HepG2 (cell line): Measurements from ENCODE around the gene ELMOD3. TPM values are rescaled to one million over a fixed set of nuclear protein-coding genes. Genes with fewer than 3 reads are reported as not detected.

Source experiments
- ATF1 ChIP-seq: IDR thresholded peaks from 2 replicates; pipeline ENCODE4 v1.6.1; 2016; ENCODE audit warnings: mild to moderate bottlenecking, control low read depth
- ATRX ChIP-seq: sonication (generic); formaldehyde crosslinking; IDR thresholded peaks from 2 replicates; pipeline ENCODE4 v1.4.0; 2020; ENCODE audit warnings: missing genetic modification reagents, borderline replicate concordance
- CENPX ChIP-seq: sonication (generic); formaldehyde crosslinking; IDR thresholded peaks from 2 replicates; pipeline ENCODE4 v1.9.0; 2021; ENCODE audit warnings: mild to moderate bottlenecking, missing genetic modification reagents, moderate library complexity
- HHEX ChIP-seq: IDR thresholded peaks from 2 replicates; pipeline ENCODE4 v1.6.1; 2016; ENCODE audit warnings: control low read depth
- HMGXB3 ChIP-seq: sonication (generic); formaldehyde crosslinking; IDR thresholded peaks from 2 replicates; pipeline ENCODE4 v1.4.0; 2020; ENCODE audit warnings: missing genetic modification reagents, borderline replicate concordance
- KAT7 ChIP-seq: IDR thresholded peaks from 2 replicates; pipeline ENCODE4 v1.6.1; 2018; ENCODE audit warnings: borderline replicate concordance, missing compliant biosample characterization
- MLX ChIP-seq: IDR thresholded peaks from 2 replicates; pipeline ENCODE4 v1.6.1; 2016
- MTF2 ChIP-seq: sonication (generic); formaldehyde crosslinking; IDR thresholded peaks from 2 replicates; pipeline ENCODE4 v1.5.0; 2020; ENCODE audit warnings: missing genetic modification reagents, borderline replicate concordance
- NCOA1 ChIP-seq: sonication (generic); formaldehyde crosslinking; IDR thresholded peaks from 2 replicates; pipeline ENCODE4 v1.9.0; 2021; ENCODE audit warnings: missing genetic modification reagents
- NR2F6 ChIP-seq, 2 experiments: IDR thresholded peaks; 2 replicates each; pipeline ENCODE4 v1.6.1; 2016; ENCODE audit warnings: antibody characterized with exemption in 1 of 2, mild to moderate bottlenecking in 1 of 2
- RAD51 ChIP-seq: fragments of 450-650 bp; IDR thresholded peaks from 2 replicates; pipeline ENCODE4 v1.6.1; 2016; ENCODE audit warnings: borderline replicate concordance
- REXO4 ChIP-seq: sonication (generic); formaldehyde crosslinking; IDR thresholded peaks from 2 replicates; pipeline ENCODE4 v1.8.0; 2022; ENCODE audit warnings: missing genetic modification reagents, mild to moderate bottlenecking, borderline replicate concordance
- SNAPC2 ChIP-seq: sonication (generic); formaldehyde crosslinking; IDR thresholded peaks from 2 replicates; pipeline ENCODE4 v1.8.1; 2022; ENCODE audit warnings: mild to moderate bottlenecking, missing genetic modification reagents
- SRSF1 ChIP-seq: fragments of 200-400 bp; formaldehyde crosslinking; optimal IDR thresholded peaks from 2 replicates; pipeline ENCODE3; 2017; ENCODE audit warnings: mild to moderate bottlenecking, low read depth, low read length, moderate library complexity
- SRSF4 ChIP-seq: fragments of 200-400 bp; formaldehyde crosslinking; IDR thresholded peaks from one replicate; pipeline ENCODE4 v1.6.1; 2018; ENCODE audit warnings: mild to moderate bottlenecking, low read depth, low read length, moderate library complexity; ENCODE audit not compliant: poor library complexity, severe bottlenecking
- YEATS4 ChIP-seq: sonication (generic); formaldehyde crosslinking; IDR thresholded peaks from 2 replicates; pipeline ENCODE4 v1.4.0; 2020; ENCODE audit warnings: missing genetic modification reagents, borderline replicate concordance
- ZBTB1 ChIP-seq: sonication (generic); formaldehyde crosslinking; IDR thresholded peaks from 2 replicates; pipeline ENCODE4 v1.4.0; 2020; ENCODE audit warnings: missing genetic modification reagents, borderline replicate concordance
- ZMAT3 ChIP-seq: sonication (generic); formaldehyde crosslinking; conservative IDR thresholded peaks from 2 replicates; pipeline ENCODE4 v1.7.0; 2021; ENCODE audit warnings: missing genetic modification reagents
- ZNF3 ChIP-seq: IDR thresholded peaks from 2 replicates; pipeline ENCODE4 v1.7.0; 2017; ENCODE audit warnings: inconsistent platforms
- ZNF337 ChIP-seq: sonication (generic); formaldehyde crosslinking; IDR thresholded peaks from 2 replicates; pipeline ENCODE4 v1.5.1; 2020; ENCODE audit warnings: missing genetic modification reagents, low read depth, mild to moderate bottlenecking, borderline replicate concordance
- ZNF431 ChIP-seq: sonication (generic); formaldehyde crosslinking; IDR thresholded peaks from 2 replicates; pipeline ENCODE4 v1.9.0; 2022; ENCODE audit warnings: missing genetic modification reagents, low read depth, mild to moderate bottlenecking, borderline replicate concordance
- ZNF556 ChIP-seq: sonication (generic); formaldehyde crosslinking; IDR thresholded peaks from 2 replicates; pipeline ENCODE4 v1.4.0; 2020; ENCODE audit warnings: mild to moderate bottlenecking, missing genetic modification reagents, borderline replicate concordance
- ZNF570 ChIP-seq: sonication (generic); formaldehyde crosslinking; IDR thresholded peaks from 2 replicates; pipeline ENCODE4 v1.4.0; 2020; ENCODE audit warnings: mild to moderate bottlenecking, missing genetic modification reagents, borderline replicate concordance
- polyA plus RNA-seq, 8 experiments: library from polyadenylated mRNA; depleted of rRNA in 3 of 8; stranded (reverse) in 7 of 8; unstranded in 1 of 8; fragments of >200 nt; fragmentation: Illumina TruSeq in 4 of 8; extraction: Trizol in 4 of 8; gene quantifications; 2 replicates each; pipeline versions ENCODE4 v1.2.1 to v1.2.3, GENCODE V29; 2011 to 2016; ENCODE audit warnings: low read depth in 4 of 8, missing spikeins in 1 of 8, mixed read lengths in 1 of 8; ENCODE audit not compliant: insufficient read depth in 1 of 8
- total RNA-seq, 5 experiments: library from RNA; depleted of rRNA; stranded (reverse); fragments of >200 nt; fragmentation: Illumina TruSeq; extraction: Trizol; gene quantifications; 2 replicates each; pipeline ENCODE4 v1.2.3, GENCODE V29; 2016; ENCODE audit warnings: low read depth in 1 of 5

ELMOD3 gene
- total and polyA plus RNA-seq, 2 of the 13 experiments (the other 11 are each of a cell fraction or from before 2014, with no cell fraction given) = 13.3 to 19.5 TPM

GRCh38 chr2:85354286-85355072 is at the start of gene ELMOD3, which contains the start of gene RETSAT (continued):
- TF ChIP-seq NCOA1 (CRISPR knock-in tag) = no peak; the same call in 1 of the 2 replicates
- TF ChIP-seq ZMAT3 (CRISPR knock-in tag) = peak; percentile 59
- peak; percentile 98 for TF ChIP-seq ZNF556 (CRISPR knock-in tag)
- no peak for TF ChIP-seq CENPX
- TF ChIP-seq MLX (CRISPR knock-in tag) = peak; percentile 40
- TF ChIP-seq RAD51 = no peak
- 0 out of 2 replicates have a peak, but pooled peaks have one; percentile 44 for TF ChIP-seq NR2F6 (IDR thresholded peaks at IDR 0.05)
- TF ChIP-seq NR2F6 (CRISPR knock-in tag; IDR thresholded peaks at IDR 0.05) = peak; percentile 18
- TF ChIP-seq SRSF1 = no peak
- TF ChIP-seq YEATS4 (CRISPR knock-in tag) = no peak; the same call in none of the 2 replicates
- no peak for TF ChIP-seq ATRX (CRISPR knock-in tag)
- TF ChIP-seq MTF2 (CRISPR knock-in tag) = no peak
- TF ChIP-seq ATF1 = 0 out of 2 replicates have a peak, but pooled peaks have one; percentile 15
- peak; percentile 97 for TF ChIP-seq ZNF337
- no peak for TF ChIP-seq REXO4 (CRISPR knock-in tag)
- peak; percentile 74; the same call in 1 of the 2 replicates for TF ChIP-seq ZNF431
- no peak for TF ChIP-seq ZNF3 (CRISPR knock-in tag)
- TF ChIP-seq HHEX (CRISPR knock-in tag) = peak; percentile 64; the same call in 1 of the 2 replicates
- TF ChIP-seq HMGXB3 (CRISPR knock-in tag) = no peak; the same call in 1 of the 2 replicates
- TF ChIP-seq ZNF570 = no peak; the same call in 1 of the 2 replicates
- TF ChIP-seq KAT7 (CRISPR knock-in tag) = peak; percentile 94
- peak; percentile 34; the same call in 1 of the 2 replicates for TF ChIP-seq SNAPC2 (CRISPR knock-in tag)
- peak; percentile 14; the same call in 1 of the 2 replicates for TF ChIP-seq ZBTB1 (CRISPR knock-in tag)
- TF ChIP-seq SRSF4 = no peak
